ENCODE results near the gene ITPRID1. TPM values are rescaled to one million over a fixed set of nuclear protein-coding genes. Genes with fewer than 3 reads are reported as not detected.
A peak's percentile ranks its signal among the peaks of the same experiment; 100 is the strongest.

ITPRID1 gene
- total and polyA plus RNA-seq, 2 of the 8 experiments (the other 6 are each of a cell fraction or from before 2014, with no cell fraction given): 0.09 to 0.47 TPM

DNA sequence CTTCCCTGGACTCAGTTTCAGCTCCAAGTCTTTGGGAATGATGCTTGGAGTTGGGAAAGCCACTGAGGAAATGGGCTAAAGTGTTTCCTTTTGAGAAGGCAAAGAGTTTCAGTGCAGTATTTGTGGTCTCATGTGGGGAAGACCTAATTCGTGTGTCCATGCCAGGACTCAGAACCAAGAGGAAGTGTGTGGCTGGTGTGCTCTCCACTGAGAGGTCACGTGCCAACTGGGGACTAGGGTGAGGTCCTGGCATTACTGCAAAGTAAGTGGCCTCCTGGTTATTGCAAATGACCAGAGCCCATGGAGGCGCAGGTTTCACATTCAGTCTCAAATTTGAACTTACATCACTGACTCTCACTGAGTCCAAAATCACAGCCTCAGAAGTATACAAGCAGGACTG is 48.6 kb upstream of the ITPRID1 start:
- no peaks in the 10 kb centered on the region for H3K23me2 ChIP-seq (ENCODE audit: low read depth, low read length)
- H2BK5ac ChIP-seq (ENCODE audit: low read depth, low read length): peak overlapping the region; percentile 66; the same call in 1 of the 2 replicates
- H3K4me1 ChIP-seq (replicated peaks in 1 of 4; ENCODE audit: control insufficient read depth in 3 of 4, insufficient read depth in 4 of 4, low read length in 3 of 4): peaks cover 0 to 14% (median 7%) of the 10 kb centered on the region in 4 experiments; a peak in 5 of 7 replicates
- H3K27ac ChIP-seq (ENCODE audit: low read depth, low read length): no peak overlapping the region
- no peak for TF ChIP-seq SP4 (IDR thresholded peaks at IDR 0.05; ENCODE audit: low read length)
- TF ChIP-seq FOSL1 (IDR thresholded peaks at IDR 0.05; ENCODE audit: insufficient read depth, low read depth, low read length): no peak
- TF ChIP-seq, protein P1, sequence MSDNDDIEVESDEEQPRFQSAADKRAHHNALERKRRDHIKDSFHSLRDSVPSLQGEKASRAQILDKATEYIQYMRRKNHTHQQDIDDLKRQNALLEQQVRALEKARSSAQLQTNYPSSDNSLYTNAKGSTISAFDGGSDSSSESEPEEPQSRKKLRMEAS (IDR thresholded peaks at IDR 0.05): peak; percentile 15; the same call in 1 of the 2 replicates
- TF ChIP-seq TEAD4 (IDR thresholded peaks at IDR 0.05; ENCODE audit: low read depth, low read length): no peak
- no peak for TF ChIP-seq ZNF274 (IDR thresholded peaks at IDR 0.05; ENCODE audit: borderline replicate concordance, extremely low read depth, low read length)
- TF ChIP-seq CBX8 (IDR thresholded peaks at IDR 0.05; ENCODE audit: borderline replicate concordance, low read depth, low read length): no peak
- TF ChIP-seq, protein P2, sequence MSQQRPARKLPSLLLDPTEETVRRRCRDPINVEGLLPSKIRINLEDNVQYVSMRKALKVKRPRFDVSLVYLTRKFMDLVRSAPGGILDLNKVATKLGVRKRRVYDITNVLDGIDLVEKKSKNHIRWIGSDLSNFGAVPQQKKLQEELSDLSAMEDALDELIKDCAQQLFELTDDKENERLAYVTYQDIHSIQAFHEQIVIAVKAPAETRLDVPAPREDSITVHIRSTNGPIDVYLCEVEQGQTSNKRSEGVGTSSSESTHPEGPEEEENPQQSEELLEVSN (IDR thresholded peaks at IDR 0.05): no peak
- TF ChIP-seq KDM4A (IDR thresholded peaks at IDR 0.05; ENCODE audit: low read depth, low read length, severe bottlenecking): no peak
- H2AK5ac ChIP-seq (ENCODE audit: low read depth, low read length): peak overlapping the region; percentile 89; the same call in 1 of the 2 replicates
- FAIRE-seq (no peak), DNase-seq (ENCODE audit: low read depth in 1 of 2, low spot score in 2 of 2) (no peak)
- no peaks in the 10 kb centered on the region for H3K79me1 ChIP-seq (ENCODE audit: low read depth, low read length)
- no peaks in the 10 kb centered on the region for H3K9me3 ChIP-seq (ENCODE audit: insufficient read depth in 2 of 2, low read depth in 1 of 2, low read length in 1 of 2)
- no peaks in the 10 kb centered on the region for H4K20me1 ChIP-seq (replicated peaks in 1 of 2; ENCODE audit: control insufficient read depth in 1 of 2, insufficient read depth in 2 of 2, low read length in 2 of 2)
- peak overlapping the region; percentile 99 for H2BK12ac ChIP-seq (ENCODE audit: low read depth, low read length)
- H2AFZ ChIP-seq (ENCODE audit: low read length): no peak overlapping the region
- H3K4me2 ChIP-seq (ENCODE audit: insufficient read depth in 1 of 2, low read depth in 2 of 2, low read length in 2 of 2): peak overlapping the region in 1 of 2 experiments; percentile 20; a peak in 2 of 4 replicates
- WGBS, 2 experiments (ENCODE audit: extremely low coverage in 1 of 2, insufficient coverage in 1 of 2, insufficient read length in 1 of 2, insufficient replicate concordance in 2 of 2, low coverage in 1 of 2, low lambda C conversion rate in 2 of 2, missing lambda C conversion rate in 1 of 2): 78% methylated on average over 3 of the region's 3 CpGs; no CpG with 5 or more reads in 1 of the 2 experiments
- ChIA-PET POLR2A (ENCODE audit: partially characterized antibody) (interaction anchor here (1.3 to 2.0 kb wide), 3 partner anchors 9 to 13 kb away, joined by 4 to 8 read pairs (median 8); no protein-coding TSS in a partner anchor), CTCF (ENCODE audit: partially characterized antibody) (interaction anchor here (0.8 to 2.9 kb wide), 8 partner anchors 10 to 168 kb away, joined by 3 to 33 read pairs (median 4); no protein-coding TSS in a partner anchor)
- H3K79me2 ChIP-seq (ENCODE audit: control insufficient read depth in 1 of 2, insufficient read depth in 2 of 2, low read length in 2 of 2): no peaks in the 10 kb centered on the region
- H4K91ac ChIP-seq (replicated peaks; ENCODE audit: insufficient read length, low read length): peak overlapping the region; percentile 75
- H3K18ac ChIP-seq (ENCODE audit: extremely low read depth, low read length): peak overlapping the region; percentile 95
- no peak overlapping the region for H3K56ac ChIP-seq (replicated peaks; ENCODE audit: insufficient read length, low read depth, low read length)
- no peak overlapping the region for H3K14ac ChIP-seq (ENCODE audit: insufficient read length)
- H3K27me3 ChIP-seq (replicated peaks in 1 of 4; ENCODE audit: control insufficient read depth in 3 of 4, extremely low read depth in 1 of 4, insufficient read depth in 3 of 4, low read length in 3 of 4): peaks cover 0 to 9% (median 3%) of the 10 kb centered on the region in 4 experiments; a peak in 4 of 7 replicates
- peak overlapping the region; percentile 94 for H2BK20ac ChIP-seq (ENCODE audit: low read length)
- H2BK120ac ChIP-seq (replicated peaks; ENCODE audit: low read depth, low read length): peak overlapping the region; percentile 77
- H3K4ac ChIP-seq (replicated peaks; ENCODE audit: insufficient read length, low read depth, low read length): no peak overlapping the region
- no peak overlapping the region for H4K8ac ChIP-seq (ENCODE audit: extremely low read depth, insufficient read depth, low read length)
- H4K5ac ChIP-seq (ENCODE audit: insufficient read length, low read depth, low read length): no peak overlapping the region
- H3K9ac ChIP-seq (replicated peaks in 1 of 4; ENCODE audit: extremely low read depth in 1 of 4, low read depth in 3 of 4, low read length in 3 of 4): no peak overlapping the region
- no peaks in the 10 kb centered on the region for H3K36me3 ChIP-seq (ENCODE audit: control insufficient read depth in 2 of 4, insufficient read depth in 4 of 4, low read length in 3 of 4)
- no peak overlapping the region for H3K23ac ChIP-seq (ENCODE audit: insufficient read length)
- H3K4me3 ChIP-seq (ENCODE audit: extremely low read depth in 1 of 4, insufficient read depth in 2 of 4, low read depth in 3 of 4, low read length in 4 of 4): peak overlapping the region in 1 of 4 experiments; percentile 23; a peak in 1 of 8 replicates
- H2BK15ac ChIP-seq (ENCODE audit: low read length): no peak overlapping the region
